WERI-Rb-1 (cell line): Measurements from ENCODE around the gene NEDD8.

Experiments
- DNase-seq: peaks from one replicate; pipeline ENCODE4 v3.0.0-alpha.2; 2020
- H3K27ac ChIP-seq: fragments of 250-450 bp; sonication (Bioruptor Pico); 2 replicates; pipeline ENCODE4 v1.5.1; 2020; ENCODE audit warnings: mild to moderate bottlenecking, moderate library complexity
- H3K27me3 ChIP-seq: fragments of 250-450 bp; sonication (Bioruptor Pico); 2 replicates; pipeline ENCODE4 v1.5.1; 2021; ENCODE audit warnings: mild to moderate bottlenecking, low read depth, moderate library complexity; ENCODE audit not compliant: insufficient read depth, severe bottlenecking
- H3K36me3 ChIP-seq: fragments of 250-450 bp; sonication (Bioruptor Pico); 2 replicates; pipeline ENCODE4 v1.5.1; 2020; ENCODE audit warnings: mild to moderate bottlenecking, moderate library complexity
- H3K4me3 ChIP-seq: 2 replicates; pipeline ENCODE4 v1.5.1; 2011; ENCODE audit warnings: low read depth, mild to moderate bottlenecking, control low read depth, low read length
- H3K9me3 ChIP-seq: fragments of 250-450 bp; sonication (Bioruptor Pico); 2 replicates; pipeline ENCODE4 v1.5.1; 2021; ENCODE audit warnings: mild to moderate bottlenecking, moderate library complexity; ENCODE audit not compliant: severe bottlenecking
- CTCF ChIP-seq: IDR thresholded peaks from 2 replicates; pipeline ENCODE4 v1.5.1; 2011; ENCODE audit warnings: low read depth, mild to moderate bottlenecking, control low read depth, inconsistent platforms, low read length

Gene NEDD8

GRCh38 chr14:24277606-24278321 lies 45.6 kb upstream of the NEDD8 start:
- no peak overlapping the region for H3K27ac ChIP-seq
- no peak for TF ChIP-seq CTCF
- H3K27me3 ChIP-seq: no peaks in the 10 kb centered on the region
- no peaks in the 10 kb centered on the region for H3K9me3 ChIP-seq
- no peak for DNase-seq
- H3K36me3 ChIP-seq: no peaks in the 10 kb centered on the region
- H3K4me3 ChIP-seq: no peak overlapping the region

DNA sequence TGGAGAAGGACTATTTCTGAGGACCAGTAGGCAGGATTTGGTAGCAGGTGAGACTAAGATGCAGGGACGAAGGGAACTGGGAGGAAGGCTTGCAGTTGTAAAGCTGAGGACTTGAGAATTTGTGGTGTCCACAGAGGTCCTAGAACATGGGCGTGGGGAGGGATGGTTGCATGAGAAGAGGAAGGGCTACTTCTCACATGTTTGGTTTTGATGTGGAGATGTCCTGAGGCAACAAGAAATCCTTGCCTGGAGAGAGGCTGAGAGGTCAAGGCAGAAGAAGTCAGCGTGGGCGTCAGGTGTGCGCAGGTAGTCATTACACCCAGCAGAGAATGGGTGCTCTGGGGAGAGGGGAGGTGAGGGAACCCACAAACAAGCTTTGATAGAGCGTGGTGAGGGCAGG lies 44.9 kb upstream of the NEDD8 start:
- Histone ChIP-seq H3K27me3 (no peaks in the 10 kb centered on the region), H3K36me3 (no peaks in the 10 kb centered on the region), H3K9me3 (no peaks in the 10 kb centered on the region), H3K4me3 (no peak overlapping the region), H3K27ac (no peak overlapping the region)
- DNase-seq: no peak
- TF ChIP-seq CTCF: no peak

DNA sequence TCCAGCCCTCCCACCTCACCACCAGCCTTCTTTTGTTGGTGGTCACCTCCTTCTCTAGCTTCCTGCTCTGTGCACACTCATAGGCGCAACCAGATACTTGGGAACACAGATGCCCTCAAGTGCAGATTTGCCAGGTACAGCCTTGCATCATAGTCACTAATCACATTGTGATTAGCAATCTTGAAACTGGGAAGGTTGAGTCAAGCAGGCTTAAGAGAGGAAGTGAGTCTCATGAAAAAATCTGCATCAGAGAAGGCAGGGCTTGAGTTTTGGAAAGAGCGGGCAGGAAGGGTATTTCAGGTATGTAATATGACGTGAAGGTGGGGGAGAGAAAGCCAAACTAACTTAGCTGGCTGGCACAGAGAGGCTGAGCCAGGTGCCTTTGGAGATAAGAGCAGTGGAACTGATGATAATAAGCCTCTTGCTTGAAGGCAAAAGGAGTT lies 42.0 kb upstream of the NEDD8 start:
- H3K36me3 ChIP-seq: no peaks in the 10 kb centered on the region
- TF ChIP-seq CTCF: no peak
- no peaks in the 10 kb centered on the region for H3K27me3 ChIP-seq
- H3K9me3 ChIP-seq: no peaks in the 10 kb centered on the region
- DNase-seq: peak; percentile 56
- H3K27ac ChIP-seq: peak overlapping the region; percentile 83
- no peak overlapping the region; the same call in 1 of the 2 replicates for H3K4me3 ChIP-seq

- H3K27ac ChIP-seq: peak overlapping the region; percentile 83
- peak; percentile 84 for TF ChIP-seq CTCF
- H3K27me3 ChIP-seq: no peaks in the 10 kb centered on the region
- no peak overlapping the region; the same call in 1 of the 2 replicates for H3K4me3 ChIP-seq
- H3K9me3 ChIP-seq: no peaks in the 10 kb centered on the region
- DNase-seq: peak; percentile 80
- H3K36me3 ChIP-seq: no peaks in the 10 kb centered on the region
Measured at GRCh38 chr14:24273422-24273998, 41.3 kb upstream of the NEDD8 start.

- peak overlapping the region; percentile 83; the same call in 1 of the 2 replicates for H3K27ac ChIP-seq
- no peaks in the 10 kb centered on the region for H3K27me3 ChIP-seq
- TF ChIP-seq CTCF: no peak
- no peak for DNase-seq
- no peak overlapping the region for H3K4me3 ChIP-seq
- H3K36me3 ChIP-seq: no peaks in the 10 kb centered on the region
- H3K9me3 ChIP-seq: no peaks in the 10 kb centered on the region
Measured at GRCh38 chr14:24272467-24272866, 40.3 kb upstream of the NEDD8 start.
